Esophagus muscularis mucosa (tissue), 4 donors: ENCODE results near the gene PTPRT. TPM values are rescaled to one million over a fixed set of nuclear protein-coding genes. Genes with fewer than 3 reads are reported as not detected.

Source experiments
- DNase-seq: peaks from one replicate; pipeline ENCODE4 v3.0.0-alpha.2; 2017; ENCODE audit errors: extremely low spot score
- H3K27ac ChIP-seq, 4 donors: fragments of 200-600 bp; sonication (generic); replicated peaks in 1 of 4; 1 replicate in 3 of 4; 2 replicates in 1 of 4; pipeline ENCODE4 v1.5.1; 2016 to 2019; ENCODE audit warnings: mild to moderate bottlenecking in 1 of 4
- H3K27me3 ChIP-seq, 4 donors: fragments of 200-600 bp; sonication (generic); one replicate each; pipeline versions ENCODE4 v1.5.1 to v1.6.0; 2016 to 2019
- H3K36me3 ChIP-seq, 4 donors: fragments of 200-600 bp; sonication (generic); one replicate each; pipeline ENCODE4 v1.5.1; 2016 to 2019
- H3K4me1 ChIP-seq, 4 donors: fragments of 200-600 bp; sonication (generic); one replicate each; pipeline ENCODE4 v1.5.1; 2016 to 2019
- H3K4me3 ChIP-seq, 4 donors: fragments of 200-600 bp; sonication (generic); 1 replicate in 2 of 4; 2 replicates in 2 of 4; pipeline ENCODE4 v1.5.1; 2016 to 2019; ENCODE audit warnings: mild to moderate bottlenecking in 4 of 4, moderate library complexity in 1 of 4
- H3K9me3 ChIP-seq, 4 donors: fragments of 200-600 bp; sonication (generic); 1 replicate in 3 of 4; 2 replicates in 1 of 4; pipeline ENCODE4 v1.5.1; 2016 to 2019
- CTCF ChIP-seq, 3 experiments: fragments of 200-600 bp in 2 of 3; fragments of 450-650 bp in 1 of 3; sonication (generic) in 2 of 3; IDR thresholded peaks; one replicate each; pipeline ENCODE4 v1.5.1; 2017 to 2019; ENCODE audit warnings: antibody characterized with exemption in 3 of 3, mild to moderate bottlenecking in 2 of 3, moderate library complexity in 1 of 3
- EP300 ChIP-seq: sonication (generic); formaldehyde crosslinking; IDR thresholded peaks from one replicate; pipeline ENCODE4 v1.6.1; 2017; ENCODE audit warnings: antibody characterized with exemption
- POLR2A ChIP-seq: fragments of 450-650 bp; IDR thresholded peaks from one replicate; pipeline ENCODE4 v1.6.1; 2017; ENCODE audit warnings: antibody characterized with exemption, moderate library complexity, mild to moderate bottlenecking, low read depth
- POLR2AphosphoS5 ChIP-seq, 2 donors: sonication (generic); formaldehyde crosslinking; IDR thresholded peaks; one replicate each; pipeline ENCODE4 v1.6.1; 2017; ENCODE audit warnings: antibody characterized with exemption in 2 of 2
- WGBS: methylation state at CpG from one replicate; pipeline ENCODE4 v1.1.5; 2018; 5-methylcytosine and 5-hydroxymethylcytosine counted together
- intact Hi-C: fragments of 100-400 bp; cut with DNase I; formaldehyde crosslinking; loops from one replicate; pipeline ENCODE4 v1.15.1; 2023
- total RNA-seq, 4 donors: library from RNA; depleted of rRNA; stranded (reverse); fragments of >200 nt; gene quantifications; one replicate each; pipeline versions ENCODE4 v1.1.0 to v1.2.1, GENCODE V29; 2016

PTPRT gene
- total RNA-seq, 4 donors from 2014 or later = 0.06 to 0.39 TPM; not detected in 2

GRCh38 chr20:42864116-42864515, 325.6 kb downstream of the PTPRT start:
- Histone ChIP-seq H3K27me3 (no peaks in the 10 kb centered on the region), H3K9me3 (no peaks in the 10 kb centered on the region), H3K4me1 (no peaks in the 10 kb centered on the region), H3K4me3 (no peak overlapping the region), H3K36me3 (no peaks in the 10 kb centered on the region), H3K27ac (no peak overlapping the region)
- no peak for DNase-seq
- intact Hi-C loops = no loop called here
- WGBS = 69% methylated on average over 2 of the region's 3 CpGs
- TF ChIP-seq POLR2A (no peak), CTCF (IDR thresholded peaks at IDR 0.05) (no peak), POLR2AphosphoS5 (IDR thresholded peaks at IDR 0.05) (no peak), EP300 (no peak)

GRCh38 chr20:42862446-42862845, 327.3 kb downstream of the PTPRT start:
- intact Hi-C loops = no loop called here
- no peaks in the 10 kb centered on the region for H3K27me3 ChIP-seq
- H3K4me1 ChIP-seq = no peaks in the 10 kb centered on the region
- 58% methylated on average over 5 of the region's 5 CpGs for WGBS
- no peaks in the 10 kb centered on the region for H3K9me3 ChIP-seq
- no peaks in the 10 kb centered on the region for H3K36me3 ChIP-seq
- DNase-seq = no peak
- H3K27ac ChIP-seq = no peak overlapping the region
- H3K4me3 ChIP-seq = no peak overlapping the region
- TF ChIP-seq POLR2A (no peak), CTCF (IDR thresholded peaks at IDR 0.05) (no peak), POLR2AphosphoS5 (IDR thresholded peaks at IDR 0.05) (no peak), EP300 (no peak)

GRCh38 chr20:42857446-42857845, 332.3 kb downstream of the PTPRT start:
- H3K4me1 ChIP-seq = no peaks in the 10 kb centered on the region
- no peak overlapping the region for H3K4me3 ChIP-seq
- no peak overlapping the region for H3K27ac ChIP-seq
- TF ChIP-seq POLR2A = no peak
- TF ChIP-seq EP300 = no peak
- TF ChIP-seq POLR2AphosphoS5 (IDR thresholded peaks at IDR 0.05) = no peak
- no peak for TF ChIP-seq CTCF (IDR thresholded peaks at IDR 0.05)
- H3K27me3 ChIP-seq = no peaks in the 10 kb centered on the region
- H3K9me3 ChIP-seq = no peaks in the 10 kb centered on the region
- intact Hi-C loops = no loop called here
- no peak for DNase-seq
- 64% methylated on average over 7 of the region's 7 CpGs for WGBS
- no peaks in the 10 kb centered on the region for H3K36me3 ChIP-seq

GRCh38 chr20:42855896-42856295, 333.8 kb downstream of the PTPRT start:
- no peak for DNase-seq
- intact Hi-C loops = no loop called here
- H3K27me3 ChIP-seq = no peaks in the 10 kb centered on the region
- no peaks in the 10 kb centered on the region for H3K9me3 ChIP-seq
- H3K4me1 ChIP-seq = no peaks in the 10 kb centered on the region
- no peak overlapping the region for H3K27ac ChIP-seq
- H3K4me3 ChIP-seq = no peak overlapping the region
- TF ChIP-seq POLR2A (no peak), POLR2AphosphoS5 (IDR thresholded peaks at IDR 0.05) (no peak), CTCF (IDR thresholded peaks at IDR 0.05) (no peak), EP300 (no peak)
- WGBS = 69% methylated on average over 1 of the region's 1 CpG
- H3K36me3 ChIP-seq = no peaks in the 10 kb centered on the region

- no peaks in the 10 kb centered on the region for H3K9me3 ChIP-seq
- H3K27ac ChIP-seq = no peak overlapping the region
- no peaks in the 10 kb centered on the region for H3K4me1 ChIP-seq
- no peaks in the 10 kb centered on the region for H3K36me3 ChIP-seq
- DNase-seq = peak; percentile 70
- intact Hi-C loops = no loop called here
- TF ChIP-seq EP300 = no peak
- no peak for TF ChIP-seq POLR2AphosphoS5 (IDR thresholded peaks at IDR 0.05)
- no peak for TF ChIP-seq CTCF (IDR thresholded peaks at IDR 0.05)
- TF ChIP-seq POLR2A = no peak
- H3K4me3 ChIP-seq = no peak overlapping the region
- H3K27me3 ChIP-seq = no peaks in the 10 kb centered on the region
These were observed 337.0 kb downstream of the PTPRT start for GRCh38 chr20:42852691-42853090.
